CD4-positive, alpha-beta T cell treated with Interleukin-6 at 100 ng/mL for 8 hours (primary cell): Measurements from ENCODE around the gene ABCB1.

Experiments
- DNase-seq: peaks from one replicate; pipeline ENCODE4 v3.0.0-alpha.2; 2020; ENCODE audit warnings: mixed read lengths, low spot score

The ABCB1 gene

DNA sequence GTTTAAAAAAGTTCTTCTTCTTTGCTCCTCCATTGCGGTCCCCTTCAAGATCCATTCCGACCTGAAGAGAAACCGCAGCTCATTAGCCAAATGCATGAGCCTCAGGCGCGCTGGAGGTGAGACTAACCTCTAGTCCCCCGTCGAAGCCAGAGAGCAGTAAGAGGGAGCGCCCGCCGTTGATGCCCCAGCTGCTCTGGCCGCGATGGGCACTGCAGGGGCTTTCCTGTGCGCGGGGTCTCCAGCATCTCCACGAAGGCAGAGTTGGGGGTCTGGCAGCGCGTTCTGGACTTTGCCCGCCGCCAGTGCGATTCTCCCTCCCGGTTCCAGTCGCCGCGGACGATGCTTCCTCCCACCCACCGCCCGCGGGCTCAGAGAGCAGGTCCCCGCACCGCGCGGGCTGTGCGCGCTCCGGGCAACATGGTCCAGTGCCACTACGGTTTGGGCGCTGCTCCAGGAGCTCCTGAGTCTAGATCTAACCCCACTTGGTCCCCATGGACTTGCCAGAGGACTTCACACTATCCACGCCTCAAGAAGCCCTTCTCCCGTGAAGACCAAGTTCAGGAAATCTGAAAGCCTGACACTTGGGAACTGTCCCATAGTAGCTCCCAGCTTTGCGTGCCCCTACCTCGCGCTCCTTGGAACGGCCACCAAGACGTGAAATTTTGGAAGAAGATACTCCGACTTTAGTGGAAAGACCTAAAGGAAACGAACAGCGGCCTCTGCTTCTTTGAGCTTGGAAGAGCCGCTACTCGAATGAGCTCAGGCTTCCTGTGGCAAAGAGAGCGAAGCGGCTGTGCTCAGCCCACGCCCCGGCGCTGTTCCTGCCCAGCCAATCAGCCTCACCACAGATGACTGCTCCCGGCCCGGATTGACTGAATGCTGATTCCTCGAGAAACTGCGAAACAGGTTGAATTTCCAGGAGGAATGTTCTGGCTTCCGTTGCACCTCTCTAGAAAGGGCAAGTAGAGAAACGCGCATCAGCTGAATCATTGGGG lies at the start of gene ABCB1:
Gene ABCB1, minus strand, starts transcription at position 755 of the 995 bp plus-strand sequence. Its CDS starts 700 bp downstream, at position 55.
- peak; percentile 55 for DNase-seq

DNA sequence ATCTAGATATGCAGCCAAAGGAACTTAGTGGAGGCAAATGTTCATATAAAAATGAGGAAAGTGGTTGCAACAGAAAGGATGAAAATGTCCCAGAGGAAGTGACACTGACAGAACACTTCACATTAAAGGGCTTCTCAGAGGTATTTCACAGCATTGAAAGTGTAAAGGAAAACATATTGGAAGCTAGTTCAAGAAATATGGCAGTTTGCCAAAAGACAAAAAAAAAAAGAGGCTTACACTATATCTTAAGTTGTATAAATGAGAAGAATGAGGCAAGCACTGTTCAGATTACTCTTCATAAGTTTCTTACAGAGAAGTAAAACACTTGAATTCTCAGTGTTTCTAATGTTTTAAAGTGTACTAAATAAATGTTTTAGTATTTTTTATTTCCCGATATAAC lies 47.6 kb upstream of the ABCB1 start:
- DNase-seq = no peak

DNA sequence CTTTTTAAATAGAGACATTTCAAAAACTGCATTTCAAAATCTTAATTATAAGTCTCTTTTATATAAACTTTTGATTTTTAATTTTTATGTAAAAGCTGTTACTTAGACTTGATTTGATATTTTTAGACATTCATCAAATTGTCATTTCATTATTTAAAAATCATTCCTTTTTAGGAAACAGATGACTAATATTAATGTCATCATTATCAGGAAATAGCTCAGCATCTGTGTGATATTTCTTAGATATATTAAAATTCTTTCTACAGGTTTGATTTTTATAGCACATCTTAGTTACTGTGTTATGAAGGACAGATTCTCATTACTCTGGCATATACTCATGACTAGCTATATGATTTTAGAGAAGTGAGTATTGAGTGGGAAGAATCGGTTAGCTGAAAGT lies 44.8 kb upstream of the ABCB1 start:
- no peak for DNase-seq

DNA sequence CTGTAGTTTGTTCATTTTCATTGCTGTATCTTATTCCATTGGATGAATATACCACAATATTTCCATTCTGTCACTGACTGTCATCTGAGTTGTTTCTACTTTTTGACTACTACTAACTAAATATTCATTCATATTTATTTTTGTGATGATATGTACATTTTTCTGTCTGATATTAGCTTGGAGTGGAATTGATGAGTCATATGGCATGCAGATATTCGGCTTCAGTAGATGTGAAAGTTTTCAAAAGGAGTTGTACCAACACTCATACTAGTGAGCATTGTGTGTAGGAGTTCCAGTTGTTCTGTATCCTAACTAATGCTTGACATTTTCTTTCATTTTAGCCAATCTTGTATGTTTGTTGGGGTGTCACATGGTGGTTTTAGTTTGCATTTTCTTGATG lies 35.2 kb upstream of the ABCB1 start:
- DNase-seq = no peak

DNA sequence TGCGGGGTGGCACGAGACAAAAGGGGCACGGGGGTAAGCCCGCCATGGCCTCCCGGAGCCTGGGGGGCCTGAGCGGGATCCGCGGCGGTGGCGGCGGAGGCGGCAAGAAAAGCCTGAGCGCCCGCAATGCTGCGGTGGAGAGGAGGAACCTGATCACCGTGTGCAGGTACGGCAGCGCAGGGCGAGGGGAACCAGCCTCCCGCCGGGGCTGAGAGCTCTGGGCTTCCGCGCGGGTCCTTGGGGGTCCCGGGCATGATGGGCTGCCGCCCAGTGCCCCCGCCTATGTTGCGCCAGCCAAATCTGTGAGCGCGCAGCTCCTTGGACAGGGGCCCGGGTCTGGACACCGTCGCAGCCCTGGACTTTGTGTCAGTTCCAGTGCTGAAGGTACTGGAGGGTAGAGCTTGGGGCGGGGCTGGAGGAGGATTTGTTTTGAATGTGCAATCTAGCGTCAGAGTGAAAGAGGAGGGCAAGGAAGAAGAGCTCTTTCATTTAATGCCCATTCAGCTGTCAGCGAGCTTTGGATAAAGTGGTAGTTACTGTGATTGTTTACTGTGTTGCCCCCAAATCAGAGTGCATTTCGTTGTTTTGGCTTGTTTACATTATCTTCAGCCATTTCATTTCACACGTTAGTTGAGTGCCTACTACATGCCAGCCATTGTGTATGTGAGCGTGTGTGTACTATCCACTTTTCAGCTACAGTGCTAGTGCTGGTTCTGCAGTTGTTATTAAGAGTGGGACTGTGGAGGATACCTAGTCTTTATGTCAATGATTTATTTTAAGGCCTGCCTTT lies 28.3 kb upstream of the ABCB1 start:
- no peak for DNase-seq

DNA sequence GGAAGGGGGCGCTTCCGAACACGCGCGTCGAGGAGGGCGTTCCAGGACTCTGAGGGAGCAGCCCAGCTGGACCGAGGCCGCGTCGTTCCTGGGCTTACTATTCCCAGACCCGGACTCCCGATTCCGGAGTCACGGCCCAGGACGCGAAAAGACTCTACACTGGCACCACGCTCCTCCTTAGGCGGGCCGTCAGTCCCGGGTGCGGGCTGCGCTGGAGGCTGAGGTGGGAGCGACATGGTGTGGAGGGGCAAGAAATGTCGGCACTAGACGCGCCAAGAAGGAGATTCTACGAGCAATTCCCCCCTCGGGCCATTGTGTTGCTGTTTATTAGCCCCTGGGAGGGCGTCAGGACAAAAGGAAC lies 26.9 kb upstream of the ABCB1 start:
- DNase-seq = peak; percentile 1

DNA sequence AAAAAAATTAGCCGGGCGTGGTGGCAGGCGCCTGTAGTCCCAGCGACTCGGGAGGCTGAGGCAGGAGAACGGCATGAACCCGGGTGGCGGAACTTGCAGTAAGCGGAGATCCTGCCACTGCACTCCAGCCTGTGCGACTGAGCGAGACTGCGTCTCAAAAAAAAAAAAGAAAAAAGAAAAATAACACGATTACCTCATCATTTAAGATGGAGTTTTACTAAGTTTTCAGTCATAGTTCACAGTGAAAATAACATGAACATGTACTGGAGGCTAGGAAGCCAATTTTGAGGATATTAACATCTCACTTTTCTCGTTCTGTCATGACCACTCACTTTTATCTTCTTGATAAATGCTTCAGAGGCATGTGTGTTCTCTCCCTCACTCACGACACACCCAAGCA lies 24.4 kb upstream of the ABCB1 start:
- no peak for DNase-seq

DNA sequence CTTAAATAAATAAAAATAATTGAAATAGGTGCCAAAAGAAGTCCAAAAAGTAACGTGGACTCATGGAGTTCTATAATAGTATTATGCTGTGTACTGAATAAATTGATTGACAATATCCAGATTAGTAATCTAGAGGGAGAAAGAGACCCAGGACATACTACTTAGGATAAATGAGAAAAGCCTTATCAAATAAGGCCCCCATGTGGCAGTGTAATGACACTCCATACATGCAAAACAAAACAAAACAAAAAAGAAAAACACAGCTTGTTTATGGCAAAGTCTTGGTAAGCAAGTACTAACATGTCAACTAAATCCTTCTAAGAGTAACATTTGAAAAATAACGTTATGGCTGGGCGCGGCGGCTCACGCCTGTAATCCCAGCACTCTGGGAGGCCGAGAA lies 23.9 kb upstream of the ABCB1 start:
- DNase-seq = no peak

DNA sequence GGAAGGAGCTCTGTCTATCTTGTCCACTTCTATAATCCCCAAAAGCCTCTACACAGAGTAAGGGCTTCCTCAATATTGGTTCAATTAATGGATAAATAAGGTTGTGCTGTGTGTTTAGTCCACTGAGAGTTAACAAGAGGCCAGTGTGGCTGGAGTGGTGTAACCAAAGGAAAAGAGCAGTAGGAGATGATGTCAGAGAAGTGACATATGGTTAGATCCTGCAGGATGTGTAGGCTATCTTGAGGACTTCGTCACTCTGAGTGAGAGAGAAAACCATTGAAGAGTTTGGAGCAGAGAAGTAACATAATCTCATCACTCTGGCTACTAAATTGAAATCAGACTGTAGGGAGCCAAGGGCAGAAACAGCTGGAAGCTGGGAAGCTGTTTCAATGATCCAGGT lies 14.5 kb upstream of the ABCB1 start:
- no peak for DNase-seq

DNA sequence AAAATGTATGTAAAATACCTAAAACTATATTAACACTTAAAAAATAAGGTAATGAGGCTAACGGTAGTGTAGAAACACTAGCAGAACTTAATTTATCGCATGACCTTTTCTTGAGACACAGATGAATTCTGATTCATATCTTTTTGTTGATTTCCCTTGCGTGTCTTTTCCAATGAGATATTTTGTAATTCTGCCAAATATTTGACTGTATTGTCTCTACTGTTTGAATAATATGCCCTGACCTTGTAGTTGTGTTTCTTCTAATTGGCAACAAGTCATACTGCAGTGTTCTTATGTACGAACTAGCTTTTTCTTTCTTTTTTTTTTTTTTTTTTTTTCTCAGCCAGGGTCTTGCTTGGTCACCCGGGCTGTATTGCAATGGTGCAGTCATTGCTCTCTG lies 9.2 kb upstream of the ABCB1 start:
- DNase-seq = no peak

DNA sequence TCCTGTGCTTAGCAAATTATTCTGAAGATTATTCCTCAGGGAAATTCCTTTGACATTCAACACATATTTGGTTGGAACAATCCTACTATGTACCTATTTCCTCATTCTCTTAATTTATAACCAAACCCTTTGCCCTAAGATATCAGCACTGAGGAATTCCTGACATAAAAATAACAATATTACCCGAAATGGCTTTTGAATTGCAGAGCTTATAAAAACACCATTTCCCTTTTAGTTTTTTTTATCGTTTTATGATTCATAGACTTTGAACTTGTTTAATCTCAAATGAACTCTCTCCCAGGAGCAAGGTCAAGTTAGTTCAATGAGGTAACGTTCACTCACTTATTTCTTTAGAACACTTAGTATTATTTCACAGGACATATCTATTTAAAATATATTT lies 7.7 kb upstream of the ABCB1 start:
- no peak for DNase-seq

DNA sequence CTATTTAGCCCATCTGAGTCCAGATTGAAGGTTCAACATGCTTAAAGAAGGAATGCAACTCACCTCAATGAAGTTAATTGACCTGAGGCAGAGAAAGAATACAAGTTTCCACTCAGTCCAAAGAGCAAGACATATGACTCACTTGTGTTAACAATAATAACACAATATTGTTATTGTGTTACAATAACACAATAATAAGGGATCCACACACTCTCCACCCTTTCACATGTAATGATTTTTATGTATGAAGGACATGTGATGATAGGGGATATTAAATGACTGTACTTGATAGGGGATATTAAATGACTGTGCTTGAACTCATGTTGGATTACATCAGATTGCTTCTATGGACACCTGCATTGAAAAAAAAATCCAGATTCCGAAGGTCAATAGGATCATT lies 3.6 kb upstream of the ABCB1 start:
- no peak for DNase-seq

DNA sequence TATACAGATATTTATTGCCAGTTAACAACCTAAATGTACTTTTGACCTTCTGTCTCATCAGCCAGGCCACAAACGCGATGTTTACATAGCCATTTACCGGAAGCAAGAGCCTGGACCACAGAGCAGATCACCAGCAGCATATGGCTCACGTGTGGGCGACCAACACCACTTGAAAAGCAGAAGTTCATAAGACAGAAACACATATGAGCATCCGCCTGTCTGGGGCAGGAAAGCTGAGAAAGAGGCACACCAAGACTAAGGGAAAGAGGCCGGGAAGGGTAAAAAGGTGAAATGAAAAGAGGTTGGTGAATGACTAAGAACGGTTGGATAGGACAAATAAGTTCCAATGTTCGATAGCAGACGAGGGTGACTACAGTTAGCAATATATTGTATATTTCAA lies 1.3 kb downstream of the ABCB1 start:
- DNase-seq = peak; percentile 40

DNA sequence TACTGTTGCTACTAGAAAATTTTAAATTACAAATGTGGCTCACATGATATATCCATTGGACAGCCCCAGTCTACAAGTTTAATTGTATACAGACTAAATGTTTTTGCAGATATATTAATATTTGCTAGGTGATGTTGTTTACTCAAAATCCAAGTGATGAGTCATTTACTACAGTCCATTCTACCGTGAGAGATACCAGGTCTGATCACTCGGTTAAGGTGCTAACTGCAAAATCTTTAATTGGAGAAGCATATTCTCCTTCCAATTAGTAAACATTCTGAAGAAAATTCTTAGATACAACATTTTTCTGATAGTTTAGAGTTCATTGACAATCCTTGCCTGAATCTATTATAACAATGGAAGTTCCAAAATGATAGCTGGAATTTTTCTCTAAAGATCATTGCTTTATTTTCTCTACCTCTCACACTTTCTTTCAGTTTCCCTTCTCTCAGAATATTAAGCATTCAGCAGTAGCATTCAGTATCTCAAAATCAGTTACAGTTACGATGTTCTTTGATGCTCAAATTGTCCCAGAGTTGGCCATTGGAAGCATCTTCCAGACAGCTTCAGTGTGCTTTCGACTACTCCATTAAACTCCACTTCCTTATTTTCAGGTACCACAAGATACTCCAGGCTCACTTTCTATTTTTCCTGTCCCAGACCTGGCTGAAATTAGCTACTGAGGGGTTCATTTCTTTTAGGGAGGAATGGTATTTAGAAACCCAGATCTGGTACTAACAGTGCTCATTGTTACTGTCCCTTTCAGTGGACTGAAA lies 2.3 kb downstream of the ABCB1 start:
- no peak for DNase-seq

DNA sequence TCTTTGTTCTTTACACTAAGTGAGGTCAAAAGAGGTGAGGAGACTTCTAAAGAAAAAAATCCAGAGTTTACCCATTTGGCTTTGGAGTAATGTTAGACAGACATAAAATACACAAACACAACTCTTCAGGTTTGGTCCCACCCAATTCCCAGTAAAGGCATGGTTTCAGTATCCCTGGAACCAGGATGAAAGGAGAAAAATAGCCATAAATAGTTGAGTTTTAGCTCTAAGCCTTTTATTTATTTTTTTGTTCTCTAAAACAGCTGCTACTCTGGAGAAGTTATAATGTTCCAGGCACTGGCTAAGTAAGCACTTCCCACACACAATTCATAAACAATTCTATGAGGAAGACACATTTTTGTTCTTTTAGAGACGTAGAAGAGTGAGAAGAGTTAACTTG lies 4.0 kb downstream of the ABCB1 start:
- no peak for DNase-seq

DNA sequence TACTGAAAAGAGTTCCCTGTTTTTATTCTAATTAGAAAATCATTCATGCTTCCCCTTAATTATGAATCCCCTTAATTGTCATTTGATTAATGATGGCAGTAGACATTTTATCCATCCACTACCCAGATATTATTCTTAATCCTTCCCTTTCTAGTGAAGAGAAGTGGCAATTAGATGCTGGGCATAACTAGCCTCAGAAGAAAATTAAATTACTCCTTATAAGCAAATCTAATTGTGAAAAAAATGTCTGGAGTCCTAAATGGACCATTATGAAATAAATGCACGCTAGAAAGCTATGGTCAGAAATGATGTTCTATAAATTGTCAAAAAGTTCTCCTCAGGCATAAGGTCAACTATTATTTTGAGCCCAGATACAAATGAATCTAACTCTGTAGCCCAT lies 4.5 kb downstream of the ABCB1 start:
- DNase-seq = no peak

DNA sequence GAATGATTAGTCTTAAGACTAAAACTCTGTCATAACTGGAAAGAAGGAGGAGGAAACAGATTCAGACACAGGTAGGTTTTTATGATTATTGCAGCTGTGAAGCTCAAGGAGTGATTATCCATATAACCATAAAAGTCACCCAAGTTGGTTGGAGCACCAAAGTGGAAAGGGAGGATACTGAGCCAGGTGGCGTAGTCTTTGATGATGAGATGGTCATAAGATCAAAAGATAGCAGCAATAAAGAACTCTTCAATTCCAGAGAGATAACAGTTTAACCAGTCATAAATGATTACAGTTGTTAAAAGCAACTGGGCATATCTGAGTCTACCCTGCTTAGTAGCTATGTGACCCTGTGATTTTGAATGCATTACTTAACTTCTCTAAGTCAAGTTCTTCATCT lies 8.4 kb downstream of the ABCB1 start:
- no peak for DNase-seq

DNA sequence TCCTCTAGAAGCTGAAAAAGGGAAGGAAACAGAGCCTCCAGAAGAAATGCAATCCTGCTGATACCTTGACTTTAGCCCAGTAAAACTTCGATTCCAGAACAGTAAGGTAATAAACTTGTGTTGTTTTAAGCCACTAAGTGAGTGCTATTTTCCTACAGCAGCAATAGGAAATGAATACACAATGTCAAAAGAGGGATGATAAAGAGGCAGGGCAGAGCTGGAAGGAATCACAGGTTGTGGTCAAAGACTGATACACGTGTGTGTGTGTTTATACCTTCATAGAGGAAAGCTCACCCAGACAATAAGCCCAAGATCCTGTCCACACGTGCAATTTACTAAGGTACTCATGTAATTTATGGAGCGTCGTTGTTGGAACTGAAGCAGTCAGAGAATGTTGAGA lies 9.5 kb downstream of the ABCB1 start:
- DNase-seq = no peak

DNA sequence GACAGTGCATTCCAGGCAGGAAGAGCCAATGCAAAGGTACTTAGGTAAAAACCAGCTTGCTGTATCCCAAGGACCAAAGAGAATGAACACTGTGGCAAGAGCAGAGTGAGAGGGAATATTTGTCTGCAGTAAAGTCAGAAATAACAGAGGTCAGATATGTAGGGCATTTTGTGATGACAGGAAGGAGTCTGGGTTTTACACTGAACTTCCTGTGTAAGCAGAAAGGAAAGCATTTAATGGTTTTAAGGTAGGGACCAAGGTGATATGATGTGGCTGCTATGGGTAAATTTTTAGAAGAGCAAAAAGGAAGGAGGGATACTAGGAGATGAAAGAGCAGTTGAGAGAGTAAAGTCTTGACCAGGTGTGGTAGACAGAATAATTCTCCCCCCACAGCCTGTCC lies 10.1 kb downstream of the ABCB1 start:
- peak; percentile 4 for DNase-seq

DNA sequence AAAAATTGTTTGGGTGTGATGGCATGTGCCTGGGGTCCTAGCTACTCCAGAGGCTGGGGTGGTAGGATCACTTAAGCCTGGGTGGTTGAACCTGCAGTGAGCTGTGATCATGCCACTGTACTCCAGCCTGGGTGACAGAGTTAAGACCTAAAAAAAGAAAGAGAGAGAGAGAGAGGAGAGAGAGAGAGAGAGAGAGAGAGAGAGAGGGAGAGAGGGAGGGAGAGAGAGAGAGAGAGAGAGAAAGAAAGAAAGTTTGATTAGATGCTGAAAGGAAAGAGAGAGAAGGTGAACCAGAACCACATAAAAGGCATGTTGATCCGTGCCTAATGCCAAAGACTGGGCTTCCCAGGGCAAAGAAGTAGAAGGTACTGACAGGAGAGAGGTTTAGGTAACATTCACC lies 11.1 kb downstream of the ABCB1 start:
- no peak for DNase-seq

DNA sequence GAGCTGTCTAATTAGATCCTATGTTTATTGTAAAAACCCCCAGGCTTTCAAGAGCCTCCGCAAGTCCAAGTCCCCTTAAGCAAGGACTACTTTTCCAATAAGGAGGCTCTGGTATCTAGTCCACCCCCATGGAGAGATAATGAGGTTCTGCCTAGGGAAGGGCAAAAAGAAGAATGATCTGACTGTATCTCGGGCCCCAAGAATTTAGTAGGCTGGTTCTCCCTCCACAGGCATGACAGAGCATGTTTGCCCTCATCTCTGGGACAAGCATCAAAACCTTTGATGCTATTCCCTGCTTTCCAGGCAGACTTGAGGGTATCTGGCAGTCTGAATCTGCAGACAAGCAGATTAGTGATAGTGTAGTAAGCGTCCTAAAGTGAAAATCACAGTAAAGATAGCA lies 19.0 kb downstream of the ABCB1 start:
- DNase-seq = no peak

DNA sequence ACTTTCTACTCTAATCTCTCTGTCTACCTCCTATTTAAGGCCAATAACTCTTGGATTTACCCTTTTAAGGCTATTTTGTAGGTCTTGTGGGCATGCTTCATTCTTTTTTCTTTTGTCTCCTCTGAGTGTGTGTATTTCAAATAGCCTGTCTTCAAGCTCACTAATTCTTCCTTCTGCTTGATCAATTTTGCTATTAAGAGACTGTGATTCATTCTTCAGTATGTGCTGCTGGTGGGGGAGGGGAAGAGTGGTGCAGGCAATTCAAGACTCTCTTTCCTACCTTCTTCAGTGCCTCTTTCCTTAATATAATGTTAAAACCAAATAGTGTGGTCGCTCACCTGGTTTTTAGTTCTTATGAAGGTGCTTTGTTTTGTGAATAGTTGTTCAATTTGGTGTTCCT lies 20.0 kb downstream of the ABCB1 start:
- DNase-seq = no peak

DNA sequence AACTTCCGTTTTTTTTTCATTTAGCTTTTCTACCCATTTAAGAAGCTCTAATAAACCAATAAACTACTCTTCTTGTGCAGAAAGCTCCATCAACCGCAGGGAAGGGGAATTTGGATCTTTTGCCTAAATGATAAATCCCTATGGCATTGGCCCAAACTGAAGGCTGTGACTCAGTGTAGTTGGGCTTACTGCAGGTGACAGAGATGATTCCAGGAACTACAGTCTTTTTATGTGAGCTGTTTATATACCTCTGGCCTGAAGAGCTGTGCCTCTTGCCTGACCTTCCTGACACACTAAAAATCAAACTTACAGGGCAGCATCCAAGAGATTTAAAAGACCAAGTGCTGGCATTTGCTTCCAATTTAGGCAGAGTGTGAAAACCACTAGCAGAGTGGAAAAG lies 25.2 kb downstream of the ABCB1 start:
- no peak for DNase-seq
